Measurements from ENCODE around the gene RAD54L. TPM values are rescaled to one million over a fixed set of nuclear protein-coding genes. Genes with fewer than 3 reads are reported as not detected.
"Not testable (repeated sequence)": the region's sequence is repeated elsewhere in the genome, so short reads cannot be mapped to it uniquely, and the experiment has no call there.

RAD54L gene
- total RNA-seq, 2 donors from 2014 or later = 33.1 to 34.9 TPM

- DNase-seq = peak; percentile 69 to 73
- Mint-ChIP-seq H3K36me3 (ENCODE audit: insufficient read depth in 2 of 2) (peaks cover 5 to 19% of the 10 kb centered on the region in 2 donors), H3K4me3 (peak overlapping the region; percentile 90 to 92), H3K27me3 (ENCODE audit: low read depth) (no peaks in the 10 kb centered on the region), H3K4me1 (ENCODE audit: low read depth) (peaks cover 48% of the 10 kb centered on the region), H3K27ac (peak overlapping the region; percentile 99), H3K9me3 (no peaks in the 10 kb centered on the region)
- peak; percentile 29 to 37 for ATAC-seq (replicated peaks in 1 of 2)
Observed at GRCh38 chr1:46301808-46302640, 54.5 kb downstream of the RAD54L start.

GRCh38 chr1:46302641-46303037, 55.1 kb downstream of the RAD54L start:
- H3K9me3 Mint-ChIP-seq = no peaks in the 10 kb centered on the region
- peak overlapping the region; percentile 90 to 92 for H3K4me3 Mint-ChIP-seq
- DNase-seq = peak; percentile 35 to 48
- H3K27me3 Mint-ChIP-seq (ENCODE audit: low read depth) = no peaks in the 10 kb centered on the region
- H3K27ac Mint-ChIP-seq = peak overlapping the region; percentile 99
- peaks cover 5 to 16% of the 10 kb centered on the region in 2 donors for H3K36me3 Mint-ChIP-seq (ENCODE audit: insufficient read depth in 2 of 2)
- ATAC-seq (replicated peaks in 1 of 2) = peak; percentile 4 to 12
- peaks cover 54% of the 10 kb centered on the region for H3K4me1 Mint-ChIP-seq (ENCODE audit: low read depth)

- Mint-ChIP-seq H3K4me3 (peak within 1 kb of the TSS; percentile 90 to 92), H3K9me3 (no peaks in the 10 kb centered on the region), H3K36me3 (ENCODE audit: insufficient read depth in 2 of 2) (peaks cover 5 to 16% of the 10 kb centered on the region in 2 donors), H3K27ac (peak within 1 kb of the TSS; percentile 99), H3K27me3 (ENCODE audit: low read depth) (no peaks in the 10 kb centered on the region), H3K4me1 (ENCODE audit: low read depth) (peaks cover 60% of the 10 kb centered on the region)
- peak; percentile 87 to 88 for ATAC-seq (replicated peaks in 1 of 2)
- peak; percentile 95 for DNase-seq
Observed at GRCh38 chr1:46303038-46303871, 55.7 kb downstream of the RAD54L start, which contains the start of the genes LRRC41 and UQCRH. Gene LRRC41 (minus strand): TSS chr1:46303616. CDS start chr1:46303322, 294 bp downstream. Gene UQCRH (plus strand): TSS chr1:46303698. CDS start chr1:46303767, 69 bp downstream.

- Mint-ChIP-seq H3K27ac (peak overlapping the region; percentile 99), H3K4me3 (peak overlapping the region; percentile 90 to 92), H3K36me3 (ENCODE audit: insufficient read depth in 2 of 2) (peaks cover 5 to 19% of the 10 kb centered on the region in 2 donors), H3K9me3 (no peaks in the 10 kb centered on the region), H3K27me3 (ENCODE audit: low read depth) (no peaks in the 10 kb centered on the region), H3K4me1 (ENCODE audit: low read depth) (peaks cover 64% of the 10 kb centered on the region)
- DNase-seq (no peak), ATAC-seq (replicated peaks in 1 of 2) (no peak)
Observed at GRCh38 chr1:46303872-46304326, 56.3 kb downstream of the RAD54L start.

- no peaks in the 10 kb centered on the region for H3K27me3 Mint-ChIP-seq (ENCODE audit: low read depth)
- peaks cover 8 to 26% of the 10 kb centered on the region in 2 donors for H3K36me3 Mint-ChIP-seq (ENCODE audit: insufficient read depth in 2 of 2)
- H3K27ac Mint-ChIP-seq = no peak overlapping the region
Observed at GRCh38 chr1:46306159-46306530, 58.6 kb downstream of the RAD54L start.

GRCh38 chr1:46309401-46310159, 62.0 kb downstream of the RAD54L start:
- Mint-ChIP-seq H3K4me1 (ENCODE audit: low read depth) (peaks cover 44% of the 10 kb centered on the region), H3K36me3 (ENCODE audit: insufficient read depth in 2 of 2) (peaks cover 4 to 39% of the 10 kb centered on the region in 2 donors), H3K27ac (no peak overlapping the region), H3K4me3 (no peak overlapping the region), H3K27me3 (ENCODE audit: low read depth) (no peaks in the 10 kb centered on the region), H3K9me3 (no peaks in the 10 kb centered on the region)
- ATAC-seq (replicated peaks in 1 of 2) (no peak), DNase-seq (no peak)

More at GRCh38 chr1:46306159-46306530, 58.6 kb downstream of the RAD54L start:
- Mint-ChIP-seq H3K9me3 (no peaks in the 10 kb centered on the region), H3K4me3 (peak overlapping the region; percentile 29 to 53), H3K4me1 (ENCODE audit: low read depth) (peaks cover 57% of the 10 kb centered on the region)
- no peak for DNase-seq
- ATAC-seq (replicated peaks in 1 of 2) = no peak

GRCh38 chr1:46310321-46310720, 62.8 kb downstream of the RAD54L start:
- no peak overlapping the region for H3K27ac Mint-ChIP-seq
- no peak for ATAC-seq (replicated peaks in 1 of 2)
- H3K9me3 Mint-ChIP-seq = no peaks in the 10 kb centered on the region
- H3K4me3 Mint-ChIP-seq = no peak overlapping the region
- no peaks in the 10 kb centered on the region for H3K27me3 Mint-ChIP-seq (ENCODE audit: low read depth)
- H3K36me3 Mint-ChIP-seq (ENCODE audit: insufficient read depth in 2 of 2) = peaks cover 5 to 37% of the 10 kb centered on the region in 2 donors
- peaks cover 37% of the 10 kb centered on the region for H3K4me1 Mint-ChIP-seq (ENCODE audit: low read depth)
- DNase-seq = no peak

- Mint-ChIP-seq H3K4me1 (ENCODE audit: low read depth) (no peaks in the 10 kb centered on the region), H3K36me3 (ENCODE audit: insufficient read depth in 2 of 2) (peaks cover 4 to 22% of the 10 kb centered on the region in 2 donors), H3K9me3 (no peaks in the 10 kb centered on the region), H3K27me3 (ENCODE audit: low read depth) (no peaks in the 10 kb centered on the region), H3K27ac (peak overlapping the region; percentile 2), H3K4me3 (no peak overlapping the region)
- ATAC-seq (replicated peaks in 1 of 2) (no peak), DNase-seq (no peak)
Observed at GRCh38 chr1:46315669-46316403, 68.3 kb downstream of the RAD54L start.

GRCh38 chr1:46317323-46317722, 69.8 kb downstream of the RAD54L start:
- ATAC-seq (replicated peaks in 1 of 2) (no peak), DNase-seq (no peak)
- Mint-ChIP-seq H3K27ac (no peak overlapping the region), H3K9me3 (no peaks in the 10 kb centered on the region), H3K36me3 (ENCODE audit: insufficient read depth in 2 of 2) (peaks cover 4 to 16% of the 10 kb centered on the region in 2 donors), H3K4me1 (ENCODE audit: low read depth) (no peaks in the 10 kb centered on the region), H3K27me3 (ENCODE audit: low read depth) (no peaks in the 10 kb centered on the region), H3K4me3 (no peak overlapping the region)

GRCh38 chr1:46319301-46319700, 71.7 kb downstream of the RAD54L start:
- not testable (repeated sequence) for DNase-seq; H3K4me1 Mint-ChIP-seq (ENCODE audit: low read depth); H3K36me3 Mint-ChIP-seq (ENCODE audit: insufficient read depth in 2 of 2); H3K9me3 Mint-ChIP-seq; ATAC-seq (replicated peaks in 1 of 2); H3K4me3 Mint-ChIP-seq; H3K27me3 Mint-ChIP-seq (ENCODE audit: low read depth)
- peak overlapping the region; percentile 73 for H3K27ac Mint-ChIP-seq

GRCh38 chr1:46319960-46320914, 72.7 kb downstream of the RAD54L start:
- not testable (repeated sequence) for H3K36me3 Mint-ChIP-seq (ENCODE audit: insufficient read depth in 2 of 2); H3K4me3 Mint-ChIP-seq; H3K27me3 Mint-ChIP-seq (ENCODE audit: low read depth); H3K27ac Mint-ChIP-seq; ATAC-seq (replicated peaks in 1 of 2); H3K4me1 Mint-ChIP-seq (ENCODE audit: low read depth); DNase-seq; H3K9me3 Mint-ChIP-seq

Measured in activated T-cell treated with anti-CD3 and anti-CD28 coated beads, Interleukin-2, amount 50 U/mL, for 72 hours (primary cell).